DMS153 treated with DMSO at 0.1 percent for 48 hours (cell line): ENCODE measurements around the gene TMEM165.

Source experiments
- DNase-seq: peaks from one replicate; lab custom pipeline; 2025; ENCODE audit not compliant: unreplicated experiment; lab: John Stamatoyannopoulos, UW

The TMEM165 gene

DNA sequence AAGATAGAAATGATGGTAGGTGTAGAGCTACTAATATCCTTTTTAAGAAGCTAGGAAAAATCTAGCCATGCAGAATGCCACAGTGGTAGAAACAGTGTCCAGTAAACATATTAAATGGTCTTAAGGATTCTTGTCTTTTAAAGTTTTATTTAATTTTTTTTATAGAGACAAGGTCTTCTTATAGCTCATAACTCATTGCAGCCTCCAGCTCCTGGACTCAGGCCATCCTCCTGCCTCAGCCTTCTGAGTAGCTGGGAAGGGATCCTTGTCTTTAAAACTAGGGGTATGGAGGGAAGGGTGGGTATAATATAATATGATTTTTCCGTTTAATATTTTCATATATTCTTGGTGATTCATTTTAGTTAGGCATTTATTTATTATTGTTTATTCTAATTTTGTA, 3.8 kb downstream of the TMEM165 start:
- DNase-seq, result no peak

DNA sequence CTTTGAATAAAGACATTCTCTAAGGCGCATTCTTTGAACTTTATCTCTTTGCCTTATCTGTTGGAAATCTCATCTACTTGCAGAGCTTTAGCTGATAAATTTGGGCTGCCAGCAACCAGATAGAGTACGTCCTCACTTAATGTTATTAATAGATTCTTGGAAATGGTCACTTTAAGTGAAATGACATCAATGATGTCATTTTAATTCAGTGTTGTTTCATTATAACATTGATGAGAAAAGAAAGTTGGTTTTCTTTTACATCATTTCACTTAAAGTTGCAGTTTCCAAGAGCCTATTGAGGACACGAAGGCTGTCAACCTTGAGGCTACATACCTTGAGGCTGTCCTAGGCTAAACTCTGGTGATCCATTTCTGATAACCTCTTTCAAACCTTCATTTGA, 9.3 kb downstream of the TMEM165 start:
- no peak for DNase-seq

DNA sequence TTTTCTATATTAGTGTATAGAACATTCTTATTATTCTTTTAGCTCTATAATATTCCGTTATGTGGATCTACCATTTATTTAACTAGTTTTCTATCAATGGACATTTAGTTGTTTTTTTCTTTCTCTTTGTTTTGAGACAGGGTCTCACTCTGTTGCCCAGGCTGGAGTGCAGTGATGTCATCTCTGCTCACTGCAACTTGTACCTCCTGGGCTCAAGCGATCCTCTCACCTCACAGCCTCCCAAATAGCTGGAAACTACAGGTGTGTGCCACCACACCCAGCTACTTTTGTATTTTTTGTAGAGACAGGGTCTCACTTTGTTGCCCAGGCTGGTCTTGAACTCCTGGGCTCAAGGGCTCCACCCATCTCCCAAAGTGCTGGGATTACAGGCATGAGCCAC, 10.8 kb downstream of the TMEM165 start:
- no peak for DNase-seq

DNA sequence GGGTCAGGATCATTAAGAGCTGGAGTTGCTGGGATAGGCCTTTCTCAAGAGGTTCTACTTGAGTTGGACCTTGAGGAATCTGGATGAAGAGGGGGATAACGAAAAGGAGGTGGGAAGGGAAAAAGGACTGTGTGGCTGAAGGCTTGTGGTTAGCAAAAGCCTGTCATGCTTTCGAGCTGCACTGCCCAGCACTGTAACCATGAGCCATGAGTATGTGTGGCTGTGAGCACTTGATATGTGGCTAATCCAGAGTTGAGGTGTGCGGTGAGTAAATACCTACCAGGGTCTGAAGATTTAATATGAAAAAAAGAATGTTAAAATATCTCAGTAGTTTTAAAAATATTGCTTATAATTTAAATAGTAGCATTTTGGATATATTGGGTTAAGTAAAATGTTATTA, 11.4 kb downstream of the TMEM165 start:
- no peak for DNase-seq

DNA sequence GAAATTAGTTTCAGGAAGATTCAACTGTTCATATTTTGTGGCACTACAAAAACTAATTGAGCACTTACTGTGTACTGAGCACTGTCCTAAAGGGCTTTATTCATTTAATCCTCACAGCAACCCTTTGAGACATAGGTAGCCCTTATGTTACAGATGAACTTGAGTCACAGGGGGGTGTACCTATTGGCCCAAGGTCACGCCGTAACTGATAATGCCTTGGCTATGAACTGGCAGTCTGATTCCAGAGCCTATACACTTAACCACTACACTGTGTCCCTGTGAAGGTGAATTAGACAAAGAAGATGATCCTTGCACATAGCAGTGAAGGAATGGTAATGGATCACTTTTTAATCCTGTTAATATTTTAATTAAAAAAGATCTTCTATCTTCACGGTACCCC, 12.0 kb downstream of the TMEM165 start:
- no peak for DNase-seq

DNA sequence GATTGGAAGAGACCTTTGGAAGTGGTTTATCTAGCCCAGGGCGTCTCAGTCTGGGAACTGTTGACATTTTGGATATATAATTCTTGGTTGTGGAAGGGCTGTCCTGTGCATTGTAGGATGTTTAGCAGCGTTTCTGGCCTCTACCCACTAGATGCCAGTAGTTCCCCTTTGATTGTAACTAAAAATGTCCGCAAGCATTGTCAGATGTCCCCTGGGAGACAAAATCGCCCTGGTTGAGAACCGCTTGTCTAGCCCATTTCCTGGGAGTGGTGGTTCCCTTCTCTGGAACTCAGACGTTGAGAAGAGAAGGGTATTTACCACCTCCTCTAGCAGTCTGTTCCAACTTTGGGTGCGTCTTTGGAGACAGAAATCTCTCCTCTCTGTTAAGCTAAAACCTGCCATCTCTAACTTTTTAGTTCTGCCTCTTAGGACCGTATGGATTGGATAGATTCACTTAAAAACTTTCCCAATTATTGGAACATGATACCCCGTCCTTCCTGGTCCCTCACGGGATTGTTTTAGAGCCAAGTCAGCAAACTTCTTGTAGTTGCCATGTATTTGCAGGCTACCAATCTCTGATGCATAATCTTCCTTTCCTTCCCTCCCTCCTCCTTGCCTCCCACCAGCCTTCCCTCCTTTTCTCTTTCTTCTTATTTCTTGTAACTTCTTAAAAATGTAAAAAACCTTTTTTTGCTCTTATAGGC, 13.9 kb downstream of the TMEM165 start:
- DNase-seq, result no peak

DNA sequence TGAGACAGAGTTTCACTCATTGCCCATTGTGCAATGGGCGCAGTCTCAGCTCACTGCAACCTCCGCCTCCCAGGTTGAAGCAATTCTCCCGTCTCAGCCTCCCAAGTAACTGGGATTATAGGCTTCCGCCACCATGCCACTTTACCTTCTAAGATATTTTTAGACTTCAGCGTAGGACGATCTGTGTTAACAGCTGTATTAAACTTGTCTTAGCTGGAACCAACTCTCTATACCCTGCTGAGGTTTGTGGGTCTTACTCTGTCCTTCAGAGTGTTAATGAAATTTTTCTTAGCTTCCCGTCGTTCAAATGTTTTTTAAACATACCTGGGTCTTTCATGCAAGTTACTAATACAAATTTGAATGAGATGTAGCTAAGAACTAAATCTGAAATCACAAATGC, 14.7 kb downstream of the TMEM165 start:
- no peak for DNase-seq

DNA sequence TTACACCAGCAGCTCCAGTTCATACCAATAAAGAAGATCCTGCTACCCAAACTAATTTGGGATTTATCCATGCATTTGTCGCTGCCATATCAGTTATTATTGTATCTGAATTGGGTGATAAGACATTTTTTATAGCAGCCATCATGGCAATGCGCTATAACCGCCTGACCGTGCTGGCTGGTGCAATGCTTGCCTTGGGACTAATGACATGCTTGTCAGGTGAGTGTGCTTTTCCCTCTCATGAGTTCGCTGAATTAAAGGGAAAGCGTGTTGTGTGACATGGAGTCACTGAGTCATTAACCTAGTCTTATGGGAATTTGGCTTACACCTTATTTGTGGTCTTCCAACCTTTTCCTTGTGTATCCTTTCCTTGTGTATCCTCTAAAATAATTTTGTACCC, 15.9 kb downstream of the TMEM165 start:
- DNase-seq, result no peak

DNA sequence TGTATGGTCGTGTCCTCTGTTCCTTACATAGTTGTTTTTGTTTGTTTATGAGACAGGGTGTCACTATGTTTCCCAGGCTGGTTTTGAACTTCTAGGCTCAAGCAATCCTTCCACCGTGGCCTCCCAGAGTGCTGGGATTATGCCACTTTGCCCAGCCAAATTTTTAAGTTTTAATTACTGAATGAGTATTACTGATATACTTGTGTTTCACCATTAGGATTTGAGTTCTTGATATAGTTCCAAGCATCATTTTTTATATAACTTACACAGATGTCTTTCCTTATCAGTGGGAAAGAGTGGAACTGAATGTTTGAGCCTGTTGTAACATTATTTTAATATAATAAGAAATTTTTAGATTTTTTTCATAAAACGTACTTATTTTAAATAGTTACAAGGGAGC, 20.4 kb downstream of the TMEM165 start:
- DNase-seq, result no peak

DNA sequence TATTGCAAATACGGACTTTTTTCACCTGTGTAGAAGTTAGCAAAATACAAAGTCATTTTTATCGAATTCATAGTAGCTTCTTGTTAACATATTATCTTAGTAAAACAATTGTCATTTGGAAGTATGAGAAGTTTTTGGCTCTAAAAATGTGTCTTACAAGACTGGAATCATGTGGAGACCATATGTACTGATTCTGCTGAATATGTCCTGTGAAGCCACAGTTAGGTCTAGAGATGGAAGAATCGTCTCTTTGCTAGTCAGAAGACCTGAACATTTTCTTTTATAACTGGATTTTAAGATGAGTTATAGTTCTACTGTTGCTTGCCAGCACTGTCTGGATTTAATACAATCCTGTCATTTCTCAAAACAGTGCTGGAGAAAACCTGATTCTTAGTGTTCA, 29.0 kb downstream of the TMEM165 start:
- no peak for DNase-seq

DNA sequence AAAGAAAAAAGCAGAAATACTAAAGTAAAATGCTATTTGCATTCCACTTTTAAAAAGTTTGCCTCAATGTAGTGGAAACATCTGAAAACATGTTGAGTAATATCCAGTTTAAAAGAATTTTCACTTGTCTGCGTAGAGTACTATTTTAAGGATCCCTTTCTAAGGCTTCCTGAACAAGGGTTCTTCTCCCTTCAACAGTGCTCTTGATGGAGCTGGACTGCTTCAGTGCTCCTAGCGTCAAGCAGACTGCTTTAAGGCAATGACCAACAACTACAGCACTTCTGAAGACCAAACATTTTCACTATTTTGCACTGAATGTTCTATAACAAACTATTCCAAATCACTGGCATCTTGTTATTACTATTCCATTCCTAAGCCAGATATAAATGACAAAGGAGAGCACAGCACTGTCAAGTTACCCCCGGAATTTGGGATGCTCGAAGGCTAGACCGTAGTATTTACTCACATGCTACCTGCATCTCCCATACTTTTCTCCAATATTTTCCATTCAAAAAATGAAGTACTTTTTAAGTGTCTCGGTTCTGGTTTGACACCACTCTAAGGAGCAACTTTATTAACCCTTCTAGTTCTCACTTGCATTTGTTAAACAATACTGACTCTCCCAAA, 36.1 kb downstream of the TMEM165 start:
- DNase-seq, result no peak

DNA sequence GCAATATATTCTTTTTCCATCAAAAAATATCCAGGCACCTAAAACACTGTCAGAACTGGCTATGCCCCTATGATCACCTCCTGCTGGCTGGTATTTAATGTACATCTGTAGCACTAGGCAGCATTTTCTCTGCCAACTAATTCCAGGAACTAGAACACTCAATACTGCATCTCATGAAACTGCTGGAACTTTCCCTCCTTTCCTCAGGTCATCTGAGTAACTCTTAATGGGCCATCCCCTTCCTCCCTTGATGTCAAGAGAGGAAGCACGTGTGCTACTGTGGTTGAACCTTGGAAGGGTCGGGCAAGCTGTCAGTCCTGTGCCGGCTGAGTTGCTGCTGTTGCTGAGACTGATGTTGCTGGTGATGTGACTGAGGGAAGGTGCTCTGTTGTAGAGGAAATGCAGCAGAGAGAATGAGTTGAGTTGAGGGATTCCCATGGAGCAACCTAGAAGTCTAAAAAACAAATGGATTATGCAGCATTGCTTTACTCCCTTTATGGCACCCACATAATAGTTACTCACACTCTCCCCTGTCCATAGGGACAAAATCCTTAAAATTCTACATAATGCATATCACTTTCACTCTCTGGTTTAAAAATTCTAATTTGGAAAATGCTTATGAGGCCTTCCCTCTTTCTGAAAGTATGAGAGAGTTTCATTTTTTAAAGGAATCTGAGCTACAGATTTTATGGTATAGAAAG, 39.5 kb downstream of the TMEM165 start:
- no peak for DNase-seq

DNA sequence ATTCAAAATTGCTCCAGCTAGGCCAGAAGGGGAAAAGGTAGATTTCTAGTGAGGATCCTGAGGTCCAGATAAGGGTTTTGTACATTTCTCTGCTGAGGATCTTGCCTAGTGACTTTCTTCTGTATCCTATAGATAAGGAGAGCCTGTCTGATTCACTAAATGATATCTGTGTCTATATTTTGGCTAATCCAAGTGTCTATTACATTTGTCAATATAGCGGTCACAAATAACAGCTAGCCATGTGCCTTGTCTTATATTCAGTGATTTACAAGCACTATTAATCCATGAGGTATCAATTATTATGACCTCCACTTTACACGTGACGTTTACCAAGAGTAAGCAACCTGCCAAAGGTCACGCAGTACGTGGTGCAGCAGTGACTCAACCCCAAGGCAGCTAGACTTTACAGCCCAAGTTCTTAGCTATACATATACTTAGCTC, 41.6 kb downstream of the TMEM165 start:
- no peak for DNase-seq

DNA sequence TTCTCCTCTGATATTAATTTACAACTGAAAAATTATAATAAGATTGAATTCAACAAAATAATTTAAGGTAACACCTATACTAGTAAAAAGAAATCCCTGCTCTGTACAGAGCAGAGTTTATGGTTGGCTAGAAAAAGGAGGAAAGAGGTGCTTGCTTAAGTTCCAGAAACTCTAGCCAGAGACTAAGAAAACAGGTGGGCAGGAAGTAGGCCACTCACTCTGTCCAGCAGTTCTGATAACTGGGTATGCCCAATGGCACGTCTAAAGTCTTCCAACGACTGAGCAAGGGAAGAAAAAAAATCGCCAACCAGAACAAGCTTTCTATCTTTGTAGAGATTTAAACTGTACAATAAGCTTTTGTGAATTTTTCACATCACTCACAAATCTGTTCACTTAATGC, 42.1 kb downstream of the TMEM165 start:
- no peak for DNase-seq

DNA sequence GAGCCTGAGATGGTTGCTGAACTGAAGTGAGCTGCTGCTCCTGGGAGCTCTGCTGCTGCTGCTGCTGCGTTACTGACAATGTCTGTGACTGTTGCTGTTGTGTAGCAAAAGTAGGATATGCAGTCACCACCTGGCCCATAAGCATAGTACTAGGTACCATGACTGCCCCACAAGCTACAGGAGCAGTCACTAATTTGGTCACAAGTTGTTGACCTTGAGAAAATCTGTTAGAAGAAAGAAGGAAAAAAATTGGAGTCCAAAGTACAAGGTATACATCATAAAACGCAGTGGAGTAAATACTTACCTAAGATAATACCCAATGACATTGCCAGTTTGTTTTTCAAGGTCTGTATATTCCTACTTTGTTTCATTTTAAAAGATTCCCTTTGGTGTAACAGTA, 42.6 kb downstream of the TMEM165 start:
- DNase-seq, result no peak

DNA sequence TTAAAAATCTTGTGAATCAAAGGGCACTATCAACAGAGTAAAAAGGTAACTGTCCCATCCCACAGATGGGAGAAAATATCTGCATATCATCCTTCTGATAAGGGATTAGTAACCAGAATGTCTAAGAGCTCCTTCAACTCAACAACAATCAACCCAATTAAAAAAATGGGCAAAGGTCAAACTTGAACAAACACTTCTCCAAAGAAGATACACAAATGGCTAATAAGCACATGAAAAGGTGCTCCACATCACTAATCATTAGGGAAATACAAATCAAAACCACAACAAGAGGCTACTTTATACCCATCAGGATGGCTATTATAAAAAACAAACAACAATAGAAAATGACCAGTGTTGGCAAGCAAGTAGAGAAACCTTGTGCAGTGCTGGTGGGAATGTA, 43.3 kb downstream of the TMEM165 start:
- no peak for DNase-seq

DNA sequence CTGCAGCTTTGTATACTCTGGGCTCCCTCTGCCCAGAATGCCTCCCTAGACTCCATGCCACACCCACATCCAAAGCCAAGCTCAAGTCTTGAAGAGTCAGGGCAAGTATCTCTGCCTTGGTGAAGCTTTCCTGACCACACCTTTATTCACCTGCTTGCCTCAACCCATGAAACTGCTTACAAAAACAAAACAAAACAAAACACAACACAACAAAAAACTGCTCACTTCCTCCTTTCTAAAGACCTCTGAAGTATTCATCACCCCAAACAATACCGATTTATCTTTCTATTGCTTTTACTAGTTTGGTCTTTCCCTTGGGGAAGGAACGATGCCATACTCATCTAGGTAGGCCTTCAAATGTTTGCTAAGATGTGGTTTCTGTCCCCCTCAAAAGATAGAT, 45.0 kb downstream of the TMEM165 start:
- DNase-seq, result no peak

DNA sequence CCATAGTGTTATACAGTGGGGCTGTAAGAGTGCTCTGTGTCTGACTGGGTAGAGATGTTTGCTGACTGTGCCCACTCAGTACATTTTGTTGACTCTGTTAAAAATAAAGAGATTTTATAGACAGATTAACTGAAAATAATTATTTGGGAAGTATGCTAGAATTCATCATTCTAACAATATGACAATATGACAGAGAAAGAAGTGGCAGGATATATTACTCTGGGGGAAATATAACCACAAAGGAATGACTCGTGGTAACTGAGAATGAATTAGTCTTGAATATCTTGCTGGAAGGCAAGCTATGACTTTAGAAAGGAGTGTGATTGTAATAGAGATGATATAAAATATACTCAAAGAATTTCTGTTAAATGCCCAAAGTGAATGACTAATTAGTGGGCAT, 46.8 kb downstream of the TMEM165 start:
- DNase-seq, result no peak

DNA sequence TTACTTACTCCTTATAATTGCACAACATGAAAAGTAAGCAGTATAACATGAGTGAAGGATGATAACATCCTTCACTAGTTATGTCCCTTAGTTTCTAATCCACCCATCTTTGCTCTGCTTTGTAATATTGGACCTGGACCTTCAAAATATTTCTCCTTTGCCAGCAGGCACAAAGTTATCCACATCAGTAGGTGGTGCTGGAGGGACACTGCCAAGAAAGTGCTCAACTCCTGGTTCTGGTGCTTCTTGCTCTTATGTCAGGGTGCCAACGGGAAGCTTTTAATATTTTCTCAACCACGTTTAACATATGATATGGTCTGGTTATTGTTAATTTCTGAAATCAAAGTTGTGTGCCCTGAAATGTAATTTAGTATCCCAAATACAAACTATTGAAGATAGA, 49.1 kb downstream of the TMEM165 start:
- DNase-seq, result no peak

DNA sequence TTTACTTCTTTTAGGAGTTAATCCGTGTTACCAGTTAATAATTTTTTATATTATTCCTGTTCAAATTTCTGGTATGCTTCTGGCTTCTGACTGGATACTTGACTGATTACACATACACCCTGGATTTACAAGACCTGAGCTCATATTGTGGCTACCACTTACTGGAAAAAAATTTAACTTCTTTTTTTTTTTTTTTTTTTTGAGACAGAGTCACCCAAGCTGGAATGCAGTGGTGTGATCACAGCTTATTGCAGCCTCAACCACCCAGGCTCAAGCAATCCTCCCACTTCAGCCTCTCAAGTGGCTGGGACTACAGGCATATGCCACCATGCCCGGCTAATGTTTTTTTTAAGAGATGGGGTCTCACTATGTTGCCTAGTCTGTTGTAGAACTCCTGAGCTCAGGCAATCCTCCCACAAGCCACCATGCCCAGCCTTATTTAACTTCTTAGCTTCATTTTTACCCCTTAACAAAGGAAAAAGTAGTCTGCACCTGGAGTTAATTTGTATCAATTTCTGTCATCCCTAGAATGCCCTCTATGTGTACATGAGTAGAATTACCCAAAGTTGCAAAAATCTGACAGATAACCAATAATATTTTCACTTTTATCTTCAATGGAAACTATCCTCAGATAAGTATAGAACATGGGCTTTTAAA, 50.3 kb downstream of the TMEM165 start:
- no peak for DNase-seq

DNA sequence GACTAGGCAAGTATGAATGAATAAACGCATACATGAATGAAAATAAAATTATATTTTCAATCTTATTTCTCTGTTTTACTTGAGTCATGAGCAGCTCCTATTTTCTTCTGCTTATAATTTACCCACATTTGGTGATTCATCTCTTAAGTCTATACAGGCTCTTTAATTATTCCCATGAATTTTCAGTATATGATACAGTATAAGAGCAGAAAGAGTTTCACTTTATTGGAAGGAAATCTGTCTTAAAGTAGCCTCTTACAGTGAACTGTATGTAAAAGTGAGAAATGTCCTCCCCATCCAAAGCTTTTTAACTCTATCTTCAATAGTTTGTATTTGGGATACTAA, 50.8 kb downstream of the TMEM165 start:
- no peak for DNase-seq

DNA sequence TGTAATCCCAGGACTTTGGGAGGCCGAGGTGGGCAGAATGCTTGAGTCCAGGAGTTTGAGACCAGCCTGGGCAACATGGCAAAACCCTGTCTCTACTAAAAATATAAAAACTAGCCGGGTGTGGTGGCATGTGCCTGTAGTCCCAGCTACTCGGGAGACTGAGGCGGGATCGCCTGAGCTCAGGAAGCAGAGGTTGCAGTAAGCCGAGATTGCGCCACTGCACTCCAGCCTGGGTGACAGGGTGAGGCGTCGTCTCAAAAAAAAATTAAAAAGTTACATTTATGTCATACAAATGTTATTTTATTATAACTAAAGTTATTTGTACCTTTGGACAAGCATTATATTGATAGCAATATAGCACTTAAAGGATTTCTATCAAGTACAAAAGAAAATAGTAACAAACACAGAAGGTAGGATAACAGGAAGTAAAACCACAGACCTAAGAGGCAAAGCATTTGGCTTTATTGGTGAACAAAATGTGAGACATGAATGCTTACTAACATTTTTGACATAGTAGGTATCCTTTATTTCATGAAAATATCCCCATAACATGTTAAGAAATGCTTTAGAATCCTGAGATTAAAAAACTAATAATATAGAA, 51.5 kb downstream of the TMEM165 start:
- DNase-seq, result no peak
